Prostate gland (tissue), 2 donors: ENCODE results near the gene CCDC102B.

Source experiments
- CTCF ChIP-seq, 4 experiments: fragments of 200-600 bp in 2 of 4; fragments of 450-650 bp in 2 of 4; sonication (generic) in 2 of 4; IDR thresholded peaks; 1 replicate in 3 of 4; 2 replicates in 1 of 4; pipeline ENCODE4 v1.5.1; 2016 to 2019; ENCODE audit warnings: antibody characterized with exemption in 4 of 4, mild to moderate bottlenecking in 2 of 4, moderate library complexity in 2 of 4
- POLR2A ChIP-seq: fragments of 450-650 bp; IDR thresholded peaks from one replicate; pipeline ENCODE4 v1.6.1; 2016; ENCODE audit warnings: antibody characterized with exemption, mild to moderate bottlenecking
- POLR2AphosphoS5 ChIP-seq: sonication (generic); formaldehyde crosslinking; IDR thresholded peaks from one replicate; pipeline ENCODE4 v1.6.1; 2017; ENCODE audit warnings: antibody characterized with exemption

GRCh38 chr18:68842951-68843350 lies 45.1 kb downstream of the CCDC102B start:
- TF ChIP-seq CTCF (IDR thresholded peaks at IDR 0.05) = no peak
- TF ChIP-seq POLR2A = no peak
- TF ChIP-seq POLR2AphosphoS5 = no peak
